Mucosa of descending colon (tissue), 3 donors: ENCODE data around the gene OR1Q1. TPM values are rescaled to one million over a fixed set of nuclear protein-coding genes. Genes with fewer than 3 reads are reported as not detected.
"Not testable (repeated sequence)": the region's sequence is repeated elsewhere in the genome, so short reads cannot be mapped to it uniquely, and the experiment has no call there.

Experiments
- ATAC-seq: fragments of 200-7000 bp; cut with Tn5 transposase; one replicate; pipeline ENCODE4 v1.9.1; 2020; ENCODE audit warnings: mild to moderate bottlenecking, moderate library complexity
- DNase-seq, 3 donors: peaks; one replicate each; pipeline ENCODE4 v3.0.0-alpha.2; 2020
- H3K36me3 ChIP-seq: fragments of 200-600 bp; one replicate; pipeline ENCODE4 v1.8.0; 2021; ENCODE audit warnings: low read depth, mild to moderate bottlenecking
- H3K4me1 ChIP-seq: fragments of 200-600 bp; one replicate; pipeline ENCODE4 v1.8.0; 2021; ENCODE audit warnings: low read depth, mild to moderate bottlenecking
- H3K4me3 ChIP-seq: fragments of 200-600 bp; one replicate; pipeline ENCODE4 v1.8.0; 2021; ENCODE audit warnings: mild to moderate bottlenecking
- H3K9me3 ChIP-seq: fragments of 200-600 bp; one replicate; pipeline ENCODE4 v1.8.0; 2021; ENCODE audit warnings: mild to moderate bottlenecking
- intact Hi-C, 2 donors: fragments of 100-400 bp; cut with DNase I in 1 of 2; cut with micrococcal nuclease in 1 of 2; formaldehyde crosslinking; loops; one replicate each; pipeline versions ENCODE4 v1.11.0 to v1.11.1; 2022; cut with DNase I, micrococcal nuclease
- long read RNA-seq, 2 donors: library from polyadenylated mRNA; unstranded; transcript quantifications; one replicate each; pipeline ENCODE4 v2.0.0, GENCODE V29; 2019 to 2021
- total RNA-seq, 3 donors: library from RNA; stranded (reverse); fragmentation: NEBNext Ultra II Directional in 2 of 3; extraction: Animal tissue kit (Norgen Biotek cat#: 25700) in 2 of 3; gene quantifications; one replicate each; pipeline versions ENCODE4 v1.2.1 to v1.2.4, GENCODE V29; 2021 to 2023
- TF ChIP-seq, protein P1 (sequence below): fragments of 200-600 bp; IDR thresholded peaks from one replicate; pipeline ENCODE4 v1.8.0; 2022; ENCODE audit warnings: antibody characterized with exemption, mild to moderate bottlenecking
- donor health status: DM: no; HTN: no; CAD: no; lungs with moderate emphysema.
- donor health status: DM: no; HTN: no; CAD: no.
- donor health status: DM: no; HTN: yes; CAD: no.

The OR1Q1 gene, protein sequence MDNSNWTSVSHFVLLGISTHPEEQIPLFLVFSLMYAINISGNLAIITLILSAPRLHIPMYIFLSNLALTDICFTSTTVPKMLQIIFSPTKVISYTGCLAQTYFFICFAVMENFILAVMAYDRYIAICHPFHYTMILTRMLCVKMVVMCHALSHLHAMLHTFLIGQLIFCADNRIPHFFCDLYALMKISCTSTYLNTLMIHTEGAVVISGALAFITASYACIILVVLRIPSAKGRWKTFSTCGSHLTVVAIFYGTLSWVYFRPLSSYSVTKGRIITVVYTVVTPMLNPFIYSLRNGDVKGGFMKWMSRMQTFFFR
- total RNA-seq = not detected
- long read RNA-seq, donor 1 = 0 reads
- long read RNA-seq, donor 2 = 0 reads

- no peak for DNase-seq
- Histone ChIP-seq H3K36me3 (no peaks in the 10 kb centered on the region), H3K9me3 (no peaks in the 10 kb centered on the region), H3K4me3 (no peak within 1 kb of the TSS), H3K4me1 (no peaks in the 10 kb centered on the region)
- TF ChIP-seq, protein P1, sequence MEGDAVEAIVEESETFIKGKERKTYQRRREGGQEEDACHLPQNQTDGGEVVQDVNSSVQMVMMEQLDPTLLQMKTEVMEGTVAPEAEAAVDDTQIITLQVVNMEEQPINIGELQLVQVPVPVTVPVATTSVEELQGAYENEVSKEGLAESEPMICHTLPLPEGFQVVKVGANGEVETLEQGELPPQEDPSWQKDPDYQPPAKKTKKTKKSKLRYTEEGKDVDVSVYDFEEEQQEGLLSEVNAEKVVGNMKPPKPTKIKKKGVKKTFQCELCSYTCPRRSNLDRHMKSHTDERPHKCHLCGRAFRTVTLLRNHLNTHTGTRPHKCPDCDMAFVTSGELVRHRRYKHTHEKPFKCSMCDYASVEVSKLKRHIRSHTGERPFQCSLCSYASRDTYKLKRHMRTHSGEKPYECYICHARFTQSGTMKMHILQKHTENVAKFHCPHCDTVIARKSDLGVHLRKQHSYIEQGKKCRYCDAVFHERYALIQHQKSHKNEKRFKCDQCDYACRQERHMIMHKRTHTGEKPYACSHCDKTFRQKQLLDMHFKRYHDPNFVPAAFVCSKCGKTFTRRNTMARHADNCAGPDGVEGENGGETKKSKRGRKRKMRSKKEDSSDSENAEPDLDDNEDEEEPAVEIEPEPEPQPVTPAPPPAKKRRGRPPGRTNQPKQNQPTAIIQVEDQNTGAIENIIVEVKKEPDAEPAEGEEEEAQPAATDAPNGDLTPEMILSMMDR = no peak
- intact Hi-C loops = no loop called here
- no peak for ATAC-seq
Observed at GRCh38 chr9:122614362-122614761, at the start of gene OR1Q1. TSS of gene OR1Q1 (plus strand) at chr9:122614738. CDS start at chr9:122614738, 0 bp downstream.

- no peaks in the 10 kb centered on the region for H3K9me3 ChIP-seq
- TF ChIP-seq, protein P1 = no peak
- intact Hi-C loops = no loop called here
- ATAC-seq (no peak), DNase-seq (no peak)
- no peaks in the 10 kb centered on the region for H3K36me3 ChIP-seq
- no peak overlapping the region for H3K4me3 ChIP-seq
- no peaks in the 10 kb centered on the region for H3K4me1 ChIP-seq
Observed at GRCh38 chr9:122567901-122568300, 46.6 kb upstream of the OR1Q1 start.

GRCh38 chr9:122572456-122572855 lies 42.1 kb upstream of the OR1Q1 start:
- TF ChIP-seq, protein P1 = no peak
- Histone ChIP-seq H3K9me3 (no peaks in the 10 kb centered on the region), H3K36me3 (no peaks in the 10 kb centered on the region), H3K4me3 (no peak overlapping the region), H3K4me1 (no peaks in the 10 kb centered on the region)
- DNase-seq = no peak
- intact Hi-C loops = no loop called here
- no peak for ATAC-seq

- intact Hi-C loops = no loop called here
- H3K36me3 ChIP-seq = no peaks in the 10 kb centered on the region
- ATAC-seq = no peak
- no peaks in the 10 kb centered on the region for H3K4me1 ChIP-seq
- DNase-seq = no peak
- TF ChIP-seq, protein P1 = no peak
- no peaks in the 10 kb centered on the region for H3K9me3 ChIP-seq
- H3K4me3 ChIP-seq = no peak overlapping the region
Observed at GRCh38 chr9:122579874-122580273, 34.7 kb upstream of the OR1Q1 start.

- Histone ChIP-seq H3K36me3 (no peaks in the 10 kb centered on the region), H3K9me3 (no peaks in the 10 kb centered on the region), H3K4me1 (no peaks in the 10 kb centered on the region), H3K4me3 (no peak overlapping the region)
- TF ChIP-seq, protein P1 = no peak
- DNase-seq (no peak), ATAC-seq (no peak)
- intact Hi-C loops = no loop called here
Observed at GRCh38 chr9:122580360-122580759, 34.2 kb upstream of the OR1Q1 start.

- H3K4me1 ChIP-seq, H3K9me3 ChIP-seq: not testable (repeated sequence)
Observed at GRCh38 chr9:122583284-122583683, 31.3 kb upstream of the OR1Q1 start, which contains the start of gene OR1L8. TSS of gene OR1L8 (minus strand) at chr9:122583384. CDS start at chr9:122568477, 14,907 bp downstream.

More at GRCh38 chr9:122583284-122583683, 31.3 kb upstream of the OR1Q1 start, which contains the start of gene OR1L8:
- intact Hi-C loops, H3K36me3 ChIP-seq, H3K4me3 ChIP-seq, DNase-seq, ATAC-seq: not testable (repeated sequence)
